GDM1 (cell line): ENCODE results near the gene GULP1.
"Not testable (repeated sequence)": the region's sequence is repeated elsewhere in the genome, so short reads cannot be mapped to it uniquely, and the experiment has no call there.

ENCODE experiments used
- DNase-seq: peaks from one replicate; lab custom pipeline; 2025; lab: John Stamatoyannopoulos, UW

GULP1 gene

GRCh38 chr2:188527141-188527540, 235.5 kb downstream of the GULP1 start:
- DNase-seq, result no peak

- DNase-seq, result no peak
These were observed 235.9 kb downstream of the GULP1 start for GRCh38 chr2:188527581-188527993.

- no peak for DNase-seq
These were observed 238.0 kb downstream of the GULP1 start for GRCh38 chr2:188529710-188530109.

GRCh38 chr2:188534875-188535274, 243.2 kb downstream of the GULP1 start:
- DNase-seq, result no peak

GRCh38 chr2:188551671-188552070, 260.0 kb downstream of the GULP1 start:
- no peak for DNase-seq

- DNase-seq, result no peak
These were observed 265.4 kb downstream of the GULP1 start for GRCh38 chr2:188557081-188557480.

GRCh38 chr2:188559455-188559854, 267.8 kb downstream of the GULP1 start:
- not testable (repeated sequence) for DNase-seq

- DNase-seq, result no peak
These were observed 269.9 kb downstream of the GULP1 start for GRCh38 chr2:188561473-188561979.

GRCh38 chr2:188569431-188570165, 277.9 kb downstream of the GULP1 start:
- DNase-seq, result no peak

GRCh38 chr2:188570370-188570769, 278.7 kb downstream of the GULP1 start:
- DNase-seq, result no peak

- DNase-seq, result no peak
These were observed 280.0 kb downstream of the GULP1 start for GRCh38 chr2:188571543-188572303.

GRCh38 chr2:188572592-188572991, 280.9 kb downstream of the GULP1 start:
- DNase-seq, result no peak

- no peak for DNase-seq
These were observed 281.8 kb downstream of the GULP1 start for GRCh38 chr2:188573453-188573852.

- DNase-seq, result no peak
These were observed 284.3 kb downstream of the GULP1 start for GRCh38 chr2:188576006-188576405.

GRCh38 chr2:188576651-188577050, 285.0 kb downstream of the GULP1 start:
- no peak for DNase-seq

- DNase-seq, result no peak
These were observed 285.6 kb downstream of the GULP1 start for GRCh38 chr2:188577231-188577630.

GRCh38 chr2:188580738-188581137, 289.1 kb downstream of the GULP1 start:
- no peak for DNase-seq

GRCh38 chr2:188582211-188582610, 290.5 kb downstream of the GULP1 start:
- no peak for DNase-seq

GRCh38 chr2:188588235-188588634, 296.6 kb downstream of the GULP1 start:
- no peak for DNase-seq

- DNase-seq, result no peak
These were observed 304.4 kb downstream of the GULP1 start for GRCh38 chr2:188596054-188596453.

GRCh38 chr2:188598551-188598950, 306.9 kb downstream of the GULP1 start:
- no peak for DNase-seq

- DNase-seq, result no peak
These were observed 307.5 kb downstream of the GULP1 start for GRCh38 chr2:188599140-188599539.

GRCh38 chr2:188600536-188601210, 309.0 kb downstream of the GULP1 start:
- DNase-seq, result no peak
